ENCODE results near the gene NPSR1.

NPSR1 gene

GRCh38 chr7:34652809-34653208 lies 5.2 kb upstream of the NPSR1 start:
- DNase-seq (ENCODE audit: low read depth), result no peak
- no peak overlapping the region for H3K4me3 ChIP-seq (ENCODE audit: low read depth, low read length)

GRCh38 chr7:34653787-34654186 lies 4.2 kb upstream of the NPSR1 start:
- TF ChIP-seq MAX (IDR thresholded peaks at IDR 0.05; ENCODE audit: low read depth, low read length) (no peak), CTCF (IDR thresholded peaks at IDR 0.05; ENCODE audit: low read depth, low read length) (no peak), MYC (IDR thresholded peaks at IDR 0.05; ENCODE audit: low read depth, low read length) (no peak), POLR2A (IDR thresholded peaks at IDR 0.05; ENCODE audit: extremely low read depth, insufficient read length) (no peak)
- no peak overlapping the region for H3K4me3 ChIP-seq (ENCODE audit: low read depth, low read length)
- DNase-seq (ENCODE audit: low read depth), result no peak

More at GRCh38 chr7:34652809-34653208, 5.2 kb upstream of the NPSR1 start:
- no peak for TF ChIP-seq CTCF (IDR thresholded peaks at IDR 0.05; ENCODE audit: low read depth, low read length)
- TF ChIP-seq MYC (IDR thresholded peaks at IDR 0.05; ENCODE audit: low read depth, low read length), result no peak
- no peak for TF ChIP-seq MAX (IDR thresholded peaks at IDR 0.05; ENCODE audit: low read depth, low read length)
- no peak for TF ChIP-seq POLR2A (IDR thresholded peaks at IDR 0.05; ENCODE audit: extremely low read depth, insufficient read length)

- no peak for TF ChIP-seq POLR2A (IDR thresholded peaks at IDR 0.05; ENCODE audit: extremely low read depth, insufficient read length)
- TF ChIP-seq MYC (IDR thresholded peaks at IDR 0.05; ENCODE audit: low read depth, low read length), result no peak
- no peak for TF ChIP-seq CTCF (IDR thresholded peaks at IDR 0.05; ENCODE audit: low read depth, low read length)
- TF ChIP-seq MAX (IDR thresholded peaks at IDR 0.05; ENCODE audit: low read depth, low read length), result no peak
- no peak overlapping the region for H3K4me3 ChIP-seq (ENCODE audit: low read depth, low read length)
- DNase-seq (ENCODE audit: low read depth), result no peak
Measured at GRCh38 chr7:34655384-34655783, 2.6 kb upstream of the NPSR1 start.

- no peak overlapping the region for H3K4me3 ChIP-seq (ENCODE audit: low read depth, low read length)
- DNase-seq (ENCODE audit: low read depth), result no peak
- TF ChIP-seq CTCF (IDR thresholded peaks at IDR 0.05; ENCODE audit: low read depth, low read length) (no peak), POLR2A (IDR thresholded peaks at IDR 0.05; ENCODE audit: extremely low read depth, insufficient read length) (no peak), MAX (IDR thresholded peaks at IDR 0.05; ENCODE audit: low read depth, low read length) (no peak), MYC (IDR thresholded peaks at IDR 0.05; ENCODE audit: low read depth, low read length) (no peak)
Measured at GRCh38 chr7:34656041-34656440, 2.0 kb upstream of the NPSR1 start.

GRCh38 chr7:34659472-34660075 lies 1.6 kb downstream of the NPSR1 start:
- DNase-seq (ENCODE audit: low read depth), result no peak
- no peak overlapping the region for H3K4me3 ChIP-seq (ENCODE audit: low read depth, low read length)
- TF ChIP-seq POLR2A (IDR thresholded peaks at IDR 0.05; ENCODE audit: extremely low read depth, insufficient read length), result no peak
- TF ChIP-seq CTCF (IDR thresholded peaks at IDR 0.05; ENCODE audit: low read depth, low read length), result no peak
- TF ChIP-seq MYC (IDR thresholded peaks at IDR 0.05; ENCODE audit: low read depth, low read length), result no peak
- TF ChIP-seq MAX (IDR thresholded peaks at IDR 0.05; ENCODE audit: low read depth, low read length), result no peak
